ENCODE results near the gene PALM. TPM values are rescaled to one million over a fixed set of nuclear protein-coding genes. Genes with fewer than 3 reads are reported as not detected.
"Not testable (repeated sequence)": the region's sequence is repeated elsewhere in the genome, so short reads cannot be mapped to it uniquely, and the experiment has no call there.

Gene PALM
- total and polyA plus RNA-seq, 7 experiments from 2014 or later = 1.0 TPM; not detected in 6

- ChIA-PET POLR2A (interaction anchor here (0.6 to 1.8 kb wide), 9 partner anchors 16 to 606 kb away, joined by 3 to 11 read pairs (median 5); partner anchors contain the start of genes CDC34, CIRBP and POLRMT), CTCF (interaction anchor here (0.8 to 1.3 kb wide), 3 partner anchors 71 to 200 kb away, joined by 3 to 7 read pairs (median 4); no protein-coding TSS in a partner anchor)
- H3K36me3 ChIP-seq (ENCODE audit: control insufficient read depth in 2 of 3, insufficient read depth in 3 of 3, low read length in 3 of 3) = peaks cover 0 to 28% (median 0%) of the 10 kb centered on the region in 3 experiments
- H3K4me1 Mint-ChIP-seq = peaks cover 20 to 40% (median 32%) of the 10 kb centered on the region in 7 donors
- peak within 1 kb of the TSS; percentile 96 for H3K27ac ChIP-seq (ENCODE audit: low read depth, low read length)
- peak within 1 kb of the TSS; percentile 95 to 99 (median 98) for H3K4me3 Mint-ChIP-seq
- H3K9me3 Mint-ChIP-seq = peaks cover 0 to 3% (median 0%) of the 10 kb centered on the region in 11 donors
- ATAC-seq (peak; percentile 78), DNase-seq (peak; percentile 83 to 92 (median 88))
- H3K27me3 ChIP-seq (ENCODE audit: control insufficient read depth in 2 of 2, insufficient read depth in 2 of 2, low read length in 2 of 2) = no peaks in the 10 kb centered on the region
- H3K9me3 ChIP-seq (ENCODE audit: control insufficient read depth in 2 of 3, low read length in 3 of 3) = no peaks in the 10 kb centered on the region
- H3K4me3 ChIP-seq (ENCODE audit: low read length) = peak within 1 kb of the TSS; percentile 92
- intact Hi-C loops (cut with micrococcal nuclease) = loop anchor here (1.0 to 10.0 kb wide), 9 partner anchors 17 to 742 kb away; partner anchors contain the start of genes BSG (in 2 of the 2), PTBP1 (in 2 of the 2), ATP5F1D (in 1 of the 2) and CDC34 (in 1 of the 2)
- peaks cover 27 to 30% of the 10 kb centered on the region in 2 donors for H3K4me1 ChIP-seq (ENCODE audit: control insufficient read depth in 2 of 2, insufficient read depth in 2 of 2, low read length in 2 of 2)
- H3K27me3 Mint-ChIP-seq = peaks cover 0 to 2% (median 0%) of the 10 kb centered on the region in 5 donors
- peak within 1 kb of the TSS; percentile 93 to 98 (median 97) for H3K27ac Mint-ChIP-seq
- H3K36me3 Mint-ChIP-seq = peaks cover 0 to 5% (median 0%) of the 10 kb centered on the region in 5 donors
These were observed 45.6 kb upstream of the PALM start, which contains the start of gene RNF126 for GRCh38 chr19:662962-663681. Gene RNF126 (minus strand): TSS chr19:663214. CDS start chr19:663121, 93 bp downstream.

- no peaks in the 10 kb centered on the region for H3K27me3 ChIP-seq (ENCODE audit: control insufficient read depth in 2 of 2, insufficient read depth in 2 of 2, low read length in 2 of 2)
- no peaks in the 10 kb centered on the region for H3K9me3 ChIP-seq (ENCODE audit: control insufficient read depth in 2 of 3, low read length in 3 of 3)
- DNase-seq (no peak), ATAC-seq (no peak)
- peak overlapping the region; percentile 82 to 93 (median 87) for H3K27ac Mint-ChIP-seq
- peaks cover 19 to 37% (median 30%) of the 10 kb centered on the region in 7 donors for H3K4me1 Mint-ChIP-seq
- ChIA-PET POLR2A (interaction anchor here (1.0 to 1.8 kb wide), 7 partner anchors 15 to 605 kb away, joined by 3 to 11 read pairs (median 5); partner anchors contain the start of genes CDC34, CIRBP and POLRMT), CTCF (interaction anchor here (0.8 to 1.3 kb wide), 3 partner anchors 70 to 200 kb away, joined by 3 to 7 read pairs (median 4); no protein-coding TSS in a partner anchor)
- peaks cover 0 to 7% (median 0%) of the 10 kb centered on the region in 5 donors for H3K27me3 Mint-ChIP-seq
- H3K27ac ChIP-seq (ENCODE audit: low read depth, low read length) = peak overlapping the region; percentile 90
- intact Hi-C loops (cut with micrococcal nuclease) = loop anchor here (1.0 to 10.0 kb wide), 9 partner anchors 17 to 741 kb away; partner anchors contain the start of genes BSG (in 2 of the 2), PTBP1 (in 2 of the 2), ATP5F1D (in 1 of the 2) and CDC34 (in 1 of the 2)
- H3K4me3 ChIP-seq (ENCODE audit: low read length) = peak overlapping the region; percentile 53
- peak overlapping the region; percentile 75 to 95 (median 81) for H3K4me3 Mint-ChIP-seq
- H3K4me1 ChIP-seq (ENCODE audit: control insufficient read depth in 2 of 2, insufficient read depth in 2 of 2, low read length in 2 of 2) = peaks cover 21 to 24% of the 10 kb centered on the region in 2 donors
- H3K36me3 ChIP-seq (ENCODE audit: control insufficient read depth in 2 of 3, insufficient read depth in 3 of 3, low read length in 3 of 3) = peaks cover 0 to 22% (median 0%) of the 10 kb centered on the region in 3 experiments
- peaks cover 0 to 3% (median 0%) of the 10 kb centered on the region in 11 donors for H3K9me3 Mint-ChIP-seq
- peaks cover 0 to 5% (median 0%) of the 10 kb centered on the region in 5 donors for H3K36me3 Mint-ChIP-seq
These were observed 45.0 kb upstream of the PALM start for GRCh38 chr19:663682-664117.

- peaks cover 0 to 6% (median 0%) of the 10 kb centered on the region in 11 donors for H3K9me3 Mint-ChIP-seq
- DNase-seq = peak; percentile 66 to 85 (median 75)
- Histone ChIP-seq H3K4me3 (ENCODE audit: low read length) (peak overlapping the region; percentile 34), H3K36me3 (ENCODE audit: control insufficient read depth in 2 of 3, insufficient read depth in 3 of 3, low read length in 3 of 3) (peaks cover 0 to 14% (median 0%) of the 10 kb centered on the region in 3 experiments), H3K4me1 (ENCODE audit: control insufficient read depth in 2 of 2, insufficient read depth in 2 of 2, low read length in 2 of 2) (peaks cover 8 to 12% of the 10 kb centered on the region in 2 donors), H3K27me3 (ENCODE audit: control insufficient read depth in 2 of 2, insufficient read depth in 2 of 2, low read length in 2 of 2) (no peaks in the 10 kb centered on the region), H3K9me3 (ENCODE audit: control insufficient read depth in 2 of 3, low read length in 3 of 3) (no peaks in the 10 kb centered on the region), H3K27ac (ENCODE audit: low read depth, low read length) (peak overlapping the region; percentile 31)
- POLR2A ChIA-PET = no interaction called here
- H3K4me1 Mint-ChIP-seq = peaks cover 16 to 31% (median 23%) of the 10 kb centered on the region in 7 donors
- peak overlapping the region; percentile 62 to 95 (median 75) for H3K4me3 Mint-ChIP-seq
- peak; percentile 39 for ATAC-seq
- CTCF ChIA-PET = interaction anchor here (0.6 to 0.9 kb wide), 2 partner anchors 14 to 23 kb away, joined by 4 to 7 read pairs; no protein-coding TSS in a partner anchor
- H3K27me3 Mint-ChIP-seq = peaks cover 0 to 14% (median 0%) of the 10 kb centered on the region in 5 donors
- intact Hi-C loops (cut with micrococcal nuclease) = loop anchor here (1.0 to 10.0 kb wide), 6 partner anchors 69 to 740 kb away; partner anchors contain the start of genes ATP5F1D (in 1 of the 2), BSG (in 1 of the 2), DAZAP1 (in 1 of the 2) and GAMT (in 1 of the 2)
- H3K36me3 Mint-ChIP-seq = peaks cover 0 to 5% (median 0%) of the 10 kb centered on the region in 5 donors
- H3K27ac Mint-ChIP-seq = peak overlapping the region; percentile 34 to 90 (median 86)
These were observed 43.8 kb upstream of the PALM start for GRCh38 chr19:664913-665443.

- not testable (repeated sequence) for H3K4me3 Mint-ChIP-seq; H3K4me1 ChIP-seq (ENCODE audit: control insufficient read depth in 2 of 2, insufficient read depth in 2 of 2, low read length in 2 of 2); ATAC-seq; H3K36me3 ChIP-seq (ENCODE audit: control insufficient read depth in 2 of 3, insufficient read depth in 3 of 3, low read length in 3 of 3); H3K27ac ChIP-seq (ENCODE audit: low read depth, low read length); H3K4me3 ChIP-seq (ENCODE audit: low read length); H3K27me3 ChIP-seq (ENCODE audit: control insufficient read depth in 2 of 2, insufficient read depth in 2 of 2, low read length in 2 of 2); H3K9me3 Mint-ChIP-seq; H3K36me3 Mint-ChIP-seq; DNase-seq; H3K27ac Mint-ChIP-seq; H3K9me3 ChIP-seq (ENCODE audit: control insufficient read depth in 2 of 3, low read length in 3 of 3)
- Mint-ChIP-seq H3K27me3 (peaks cover 0 to 14% (median 0%) of the 10 kb centered on the region in 5 donors), H3K4me1 (peaks cover 7 to 19% (median 14%) of the 10 kb centered on the region in 7 donors)
- intact Hi-C loops (cut with micrococcal nuclease) = loop anchor here (10.0 kb wide), 3 partner anchors 238 to 738 kb away; partner anchors contain the start of genes ATP5F1D (in 1 of the 2), DAZAP1 (in 1 of the 2), GAMT (in 1 of the 2) and MIDN (in 1 of the 2)
- ChIA-PET POLR2A (interaction anchor here (1.0 to 1.5 kb wide), 2 partner anchors 8 to 13 kb away, joined by 3 to 5 read pairs; no protein-coding TSS in a partner anchor), CTCF (interaction anchor here (1.3 kb wide), 1 partner anchor 67 kb away, joined by 6 read pairs; no protein-coding TSS in a partner anchor)
These were observed 41.7 kb upstream of the PALM start for GRCh38 chr19:666985-667573.

GRCh38 chr19:668675-669434, 39.9 kb upstream of the PALM start:
- H3K4me3 Mint-ChIP-seq; H3K27me3 ChIP-seq (ENCODE audit: control insufficient read depth in 2 of 2, insufficient read depth in 2 of 2, low read length in 2 of 2); H3K4me1 ChIP-seq (ENCODE audit: control insufficient read depth in 2 of 2, insufficient read depth in 2 of 2, low read length in 2 of 2); H3K4me3 ChIP-seq (ENCODE audit: low read length); H3K27ac ChIP-seq (ENCODE audit: low read depth, low read length); H3K36me3 Mint-ChIP-seq; H3K9me3 ChIP-seq (ENCODE audit: control insufficient read depth in 2 of 3, low read length in 3 of 3); DNase-seq; ATAC-seq; H3K36me3 ChIP-seq (ENCODE audit: control insufficient read depth in 2 of 3, insufficient read depth in 3 of 3, low read length in 3 of 3); H3K9me3 Mint-ChIP-seq: not testable (repeated sequence)
- POLR2A ChIA-PET = interaction anchor here (0.8 to 1.1 kb wide), 2 partner anchors 35 to 63 kb away, joined by 3 to 8 read pairs; partner anchors contain the start of gene POLRMT
- CTCF ChIA-PET = interaction anchor here (0.7 to 1.5 kb wide), 2 partner anchors 65 to 85 kb away, joined by 3 read pairs; no protein-coding TSS in a partner anchor
- H3K4me1 Mint-ChIP-seq = peaks cover 7 to 14% (median 11%) of the 10 kb centered on the region in 7 donors
- intact Hi-C loops (cut with micrococcal nuclease) = loop anchor here (10.0 kb wide), 3 partner anchors 236 to 736 kb away; partner anchors contain the start of genes ATP5F1D (in 1 of the 2), DAZAP1 (in 1 of the 2), GAMT (in 1 of the 2) and MIDN (in 1 of the 2)
- H3K27ac Mint-ChIP-seq = peak overlapping the region in 1 of 9 donors; percentile 86
- H3K27me3 Mint-ChIP-seq = peaks cover 0 to 15% (median 4%) of the 10 kb centered on the region in 5 donors

All from naive thymus-derived CD4-positive, alpha-beta T cell (primary cell).